NCI-H82 (cell line): ENCODE data around the gene TFEB.
A peak's percentile ranks its signal among the peaks of the same experiment; 100 is the strongest.

Source experiments
- DNase-seq: peaks from one replicate; lab custom pipeline; 2025; lab: John Stamatoyannopoulos, UW

TFEB gene

DNA sequence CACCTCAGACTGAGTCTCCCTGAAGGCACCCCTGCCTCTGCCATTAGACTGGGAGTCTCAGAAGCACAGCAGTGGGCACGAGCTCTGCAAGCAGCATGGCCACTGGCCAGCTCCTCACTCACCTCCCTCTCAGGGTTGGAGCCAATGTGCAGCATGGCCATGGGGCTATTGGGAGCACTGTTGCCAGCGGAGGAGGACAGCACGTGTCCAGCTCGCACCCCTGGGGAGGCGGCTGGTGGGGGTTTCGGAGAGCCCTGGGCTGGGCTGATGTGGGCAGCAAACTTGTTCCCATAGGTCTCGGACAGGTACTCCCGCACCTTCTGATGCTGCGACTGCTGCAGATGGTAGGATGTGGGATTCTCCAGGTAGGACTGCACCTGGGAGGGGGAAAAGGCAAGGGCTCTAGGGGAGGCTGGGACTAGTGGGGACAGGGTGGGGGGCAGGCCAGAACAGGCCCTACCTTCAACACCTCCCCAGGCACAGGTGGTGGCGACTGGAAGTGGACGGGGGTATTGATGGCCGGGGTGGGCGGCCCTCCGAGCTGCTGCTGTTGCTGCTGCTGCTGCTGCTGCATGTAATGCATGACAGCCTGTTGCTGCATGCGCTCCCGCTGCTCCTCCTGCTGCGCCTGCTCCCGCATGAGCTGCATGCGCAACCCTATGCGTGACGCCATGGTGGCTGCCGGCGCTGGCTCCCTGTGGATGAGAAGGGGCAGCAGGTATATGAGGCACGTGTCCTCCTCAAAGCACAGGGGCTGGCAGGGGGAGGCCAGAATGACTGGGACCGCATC lies 44.7 kb downstream of the TFEB start:
- DNase-seq = no peak

DNA sequence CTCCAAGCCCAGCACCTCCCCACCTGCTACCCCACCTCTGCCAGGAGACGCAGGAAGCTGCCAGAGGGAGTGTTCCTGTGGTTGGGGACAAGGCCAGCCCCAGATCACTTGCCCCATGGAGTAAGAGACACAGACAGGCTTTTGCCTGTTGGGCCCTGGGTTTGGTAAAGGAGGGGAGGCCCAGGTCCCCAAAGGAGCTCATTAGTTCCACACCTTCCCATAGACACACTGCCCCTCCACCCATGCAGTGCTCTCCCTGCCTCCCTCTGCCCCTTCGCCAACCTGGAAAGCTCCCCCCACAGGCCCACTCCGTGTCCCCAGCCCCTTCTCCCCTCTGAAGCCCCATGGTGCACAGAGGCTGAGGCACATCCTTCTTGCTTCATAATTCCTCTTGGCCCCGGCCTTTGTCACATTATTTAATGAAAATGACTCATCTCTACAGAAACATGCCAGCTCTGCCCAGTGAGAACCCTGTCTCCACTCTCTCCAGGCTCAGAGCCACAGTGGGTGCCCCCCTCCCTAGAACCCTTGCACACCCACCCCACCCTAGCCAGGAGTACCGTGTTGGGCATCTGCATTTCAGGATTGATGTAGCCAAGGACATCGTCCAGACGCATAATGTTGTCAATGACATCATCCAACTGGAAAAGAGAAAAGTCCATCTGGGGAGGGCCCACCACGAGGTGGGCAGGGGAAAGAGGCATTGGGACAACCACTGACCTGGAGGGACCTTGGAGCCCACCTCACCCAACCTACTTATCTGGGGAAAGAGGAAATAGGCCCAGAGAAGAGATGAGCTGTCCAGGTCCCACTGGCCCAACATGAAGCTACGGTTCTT lies 46.0 kb downstream of the TFEB start:
- DNase-seq = no peak

DNA sequence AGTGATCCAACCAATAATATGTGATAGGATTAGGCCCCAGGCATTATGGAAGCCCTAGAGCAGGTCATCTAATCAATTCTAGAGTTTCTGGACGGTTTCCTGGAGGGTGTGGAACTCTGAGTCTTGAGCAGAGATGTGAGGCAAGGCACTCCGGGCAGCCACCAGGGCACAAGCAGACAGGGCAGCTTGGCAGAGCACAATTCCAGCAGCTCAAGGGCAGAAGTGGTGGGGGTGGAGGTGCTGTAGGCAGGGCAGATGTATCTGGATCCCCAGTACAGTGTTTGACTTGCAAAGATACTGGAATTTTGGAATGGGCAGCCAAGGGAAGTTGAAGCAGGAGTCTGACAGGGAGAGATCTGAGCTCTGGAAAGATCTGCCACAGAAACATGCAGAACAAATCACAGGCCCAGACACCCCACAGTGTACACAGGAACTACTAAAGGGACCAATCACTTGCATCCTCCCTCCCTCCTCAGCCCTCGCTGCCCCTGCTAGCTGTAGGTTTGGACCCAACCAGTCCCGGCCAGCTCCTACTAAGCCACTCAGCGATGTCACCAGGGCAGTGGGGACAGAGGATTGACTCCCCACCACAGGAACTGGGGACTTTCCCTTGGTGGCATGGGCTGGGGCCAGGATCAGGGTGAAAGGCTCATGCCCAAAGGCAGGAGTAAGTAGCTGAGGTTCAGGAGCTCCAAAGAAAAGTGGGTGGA lies 47.0 kb downstream of the TFEB start:
- no peak for DNase-seq

DNA sequence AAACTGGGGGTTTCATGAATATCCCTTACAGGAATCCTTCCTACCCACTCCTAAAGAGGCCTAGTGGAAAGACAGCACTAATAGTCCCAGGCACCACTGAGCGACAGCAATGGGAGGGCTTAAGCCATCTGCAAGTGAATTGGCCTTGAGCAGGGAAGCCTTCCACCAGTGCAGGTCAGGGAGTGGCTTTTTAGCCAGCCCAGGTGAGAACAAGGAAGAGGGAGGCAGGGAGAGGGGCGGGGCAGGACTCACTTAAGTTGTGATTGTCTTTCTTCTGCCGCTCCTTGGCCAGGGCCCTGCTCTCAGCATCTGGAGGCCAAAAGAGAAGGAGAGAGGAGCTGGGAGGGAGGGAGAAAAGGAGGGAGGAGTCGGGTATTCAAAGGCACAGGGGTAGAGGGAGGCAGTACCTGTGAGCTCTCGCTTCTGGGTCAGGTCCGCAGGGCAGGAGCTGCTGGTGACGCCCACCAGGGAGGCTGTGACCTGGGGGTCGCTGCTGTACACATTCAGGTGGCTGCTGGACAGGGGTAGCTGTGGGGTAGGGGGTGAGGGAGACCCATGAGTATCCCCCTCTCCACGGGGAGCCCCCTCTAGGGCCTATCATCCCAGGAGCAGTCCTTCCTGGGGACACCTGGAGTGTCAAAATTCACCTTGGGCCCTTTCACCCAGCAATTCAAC lies 47.8 kb downstream of the TFEB start:
- DNase-seq = no peak

GRCh38 chr6:41685641-41686380 lies 49.6 kb downstream of the TFEB start:
- no peak for DNase-seq

DNA sequence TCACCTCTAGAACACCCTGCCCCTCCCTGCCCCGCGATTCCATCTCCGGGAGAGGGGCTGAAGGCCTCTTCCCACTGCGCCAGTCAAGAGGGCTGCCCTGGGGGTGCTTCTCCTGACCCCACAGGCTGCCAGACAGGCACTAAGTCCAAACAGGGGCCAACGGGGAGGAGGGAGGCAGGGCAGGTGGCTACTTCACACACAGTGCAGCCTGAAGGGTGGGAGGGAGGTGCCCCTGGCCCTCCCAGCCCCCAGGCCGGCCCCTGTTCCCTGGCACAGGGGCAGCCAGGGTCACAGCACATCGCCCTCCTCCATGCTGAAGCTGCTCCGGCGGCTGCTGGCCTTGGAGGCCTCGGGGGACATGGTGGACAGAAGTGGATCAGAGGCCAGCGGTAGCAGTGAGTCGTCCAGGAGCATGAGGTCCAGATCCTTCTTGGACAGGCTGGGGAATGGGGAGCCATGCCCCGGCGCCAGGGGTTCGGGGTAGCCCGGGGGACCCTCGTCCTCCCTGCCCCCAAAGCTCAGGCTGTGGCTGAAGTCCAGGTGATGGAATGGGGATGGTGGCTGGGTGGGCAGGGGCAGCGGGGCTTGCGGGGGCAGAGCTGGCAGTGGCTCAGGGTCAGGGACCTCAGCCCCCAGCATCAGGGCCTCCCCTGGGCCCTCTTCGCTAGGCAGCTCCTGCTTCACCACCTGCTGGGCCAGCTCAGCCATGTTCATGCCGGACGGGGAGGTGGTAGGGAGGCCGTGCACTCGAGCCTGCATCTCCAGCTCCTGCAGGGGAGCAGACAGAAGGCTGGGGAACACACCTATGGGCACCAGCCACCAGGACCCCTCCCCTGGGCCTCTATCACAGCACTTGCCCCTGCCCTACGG lies 50.9 kb downstream of the TFEB start:
- DNase-seq = no peak

DNA sequence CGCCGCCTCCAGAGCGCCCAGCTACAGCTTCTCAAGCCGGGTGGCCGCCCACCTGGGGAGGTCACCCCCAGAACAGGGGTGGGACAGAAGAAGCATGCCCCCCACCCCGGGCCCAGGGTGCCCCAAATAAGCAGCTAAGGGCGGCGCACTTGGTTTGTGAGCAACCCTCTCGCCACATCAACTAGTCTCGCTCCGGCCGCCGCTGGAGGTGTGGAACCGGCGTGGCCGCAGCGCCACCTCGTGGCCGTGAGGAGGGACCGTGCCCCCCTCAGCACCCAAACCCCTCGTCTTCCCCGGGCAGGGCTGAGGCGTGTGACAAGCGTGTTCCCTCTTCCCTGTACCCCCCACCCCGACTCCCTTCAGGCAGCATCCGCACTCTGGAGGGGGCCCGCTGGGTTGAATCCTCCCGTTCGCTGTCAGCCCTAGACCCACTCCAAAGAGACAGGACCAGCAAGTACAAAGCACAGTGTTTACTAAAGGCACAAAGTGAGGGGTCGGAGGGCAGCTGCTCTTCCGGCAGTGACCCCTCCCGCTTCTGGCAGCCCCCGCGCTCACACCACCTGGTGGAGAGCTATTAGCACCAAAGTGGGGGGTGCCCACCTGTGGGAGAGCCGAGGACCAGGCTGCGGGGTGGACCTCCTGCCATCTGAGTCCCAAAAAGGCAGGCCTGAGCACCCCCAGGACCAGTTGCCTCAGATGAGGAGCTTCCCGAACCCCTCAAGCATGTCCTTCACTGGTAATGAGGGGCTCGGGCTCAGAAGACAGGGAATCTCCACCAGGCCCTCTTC lies 51.7 kb downstream of the TFEB start:
- peak; percentile 85 for DNase-seq

- DNase-seq = no peak
Observed at GRCh38 chr6:41683273-41683522, 52.2 kb downstream of the TFEB start.

DNA sequence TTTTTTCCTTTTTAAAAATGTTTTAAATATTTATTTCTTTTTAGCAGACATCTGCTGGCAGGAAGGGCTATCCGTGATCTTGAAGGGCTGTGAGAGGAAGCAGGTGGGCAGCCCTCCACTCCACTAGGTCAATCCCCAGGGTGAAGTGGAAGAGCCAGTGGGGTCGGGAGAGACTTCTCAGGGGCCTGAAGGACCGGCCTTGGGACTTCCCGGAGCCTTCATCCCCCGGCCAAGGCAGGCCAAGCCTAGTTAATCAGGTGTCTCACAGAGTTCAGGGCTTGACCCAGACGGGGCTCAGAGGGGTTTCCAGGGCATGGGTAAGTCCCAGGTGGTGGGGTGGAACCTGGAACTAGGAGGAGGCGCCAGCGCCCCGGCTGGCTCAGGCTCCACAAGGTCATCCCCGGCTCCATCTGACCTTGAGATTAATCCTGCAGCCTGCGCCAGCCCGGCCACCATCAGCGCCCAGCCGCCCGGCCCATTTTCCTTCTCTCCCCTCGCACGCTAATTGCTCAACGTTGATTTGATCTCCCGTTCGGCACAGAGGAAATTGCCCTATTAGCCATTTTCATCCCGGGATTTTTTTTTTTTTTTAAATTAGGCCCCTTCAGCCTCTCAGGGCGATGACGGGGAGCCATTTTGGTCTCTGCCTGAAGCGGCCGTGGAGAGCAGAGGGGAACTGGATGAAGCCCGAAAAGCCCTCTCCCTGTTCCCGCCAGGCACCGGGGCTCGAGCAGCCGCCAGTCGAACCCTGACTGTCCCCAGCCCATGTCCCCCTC lies 52.7 kb downstream of the TFEB start:
- no peak for DNase-seq

DNA sequence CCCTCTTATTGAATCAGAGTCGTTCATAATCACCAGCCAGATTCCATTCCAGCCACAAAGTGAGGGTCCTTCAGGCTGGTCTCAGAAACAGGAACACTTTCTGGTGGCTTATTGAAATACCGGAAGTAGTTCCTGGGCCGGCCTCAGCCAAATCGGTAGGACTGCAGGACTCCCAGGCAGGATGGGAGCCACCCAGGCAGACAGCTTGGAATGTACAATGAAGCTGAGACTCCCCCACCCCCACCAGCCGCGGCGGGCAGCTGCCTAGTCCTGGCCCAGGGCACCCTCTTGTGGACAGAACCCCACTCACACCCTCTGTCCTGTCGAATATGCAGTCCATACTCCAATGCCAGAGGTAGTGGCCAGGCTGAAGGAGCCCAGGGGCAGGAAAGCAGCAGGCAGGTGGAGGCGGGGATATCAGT lies 53.3 kb downstream of the TFEB start:
- DNase-seq = peak; percentile 96

DNA sequence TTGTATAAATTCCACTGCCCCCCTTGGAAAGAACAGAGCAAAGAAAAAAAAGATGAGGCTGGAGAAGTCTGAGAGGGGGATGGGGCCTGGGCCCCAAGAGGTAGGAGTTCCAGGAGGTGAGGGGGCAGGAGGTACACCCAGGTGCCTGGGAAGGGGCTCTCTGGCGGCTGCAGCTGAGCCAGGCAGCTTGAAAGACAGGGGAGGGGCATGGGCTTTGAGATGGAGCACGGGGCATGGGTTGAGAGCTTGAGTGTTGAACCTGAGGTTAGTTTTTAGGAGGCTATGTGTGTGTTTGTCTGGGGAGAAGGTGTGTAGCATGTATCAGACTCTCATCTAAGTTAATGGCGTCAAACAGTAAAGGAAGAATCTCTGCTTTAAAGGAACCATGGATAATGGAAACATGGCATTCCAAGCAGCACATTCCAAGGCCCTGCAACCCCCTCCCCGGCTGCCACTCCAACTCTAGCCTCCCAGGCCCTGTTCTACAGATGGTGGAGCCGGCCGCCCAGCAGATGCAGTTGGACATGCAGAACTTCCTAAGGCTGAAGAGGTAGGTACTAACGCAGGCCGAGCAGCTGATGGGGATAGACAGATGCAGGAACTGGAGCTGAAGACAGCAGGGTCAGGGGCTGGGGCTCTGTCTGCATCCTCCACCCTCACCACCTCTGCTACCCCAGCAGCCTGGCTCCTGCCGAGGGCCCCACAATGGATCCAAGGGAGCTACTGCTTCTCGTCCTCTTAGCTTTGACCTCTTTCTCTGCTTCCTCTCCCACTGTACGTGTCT lies 55.0 kb downstream of the TFEB start:
- no peak for DNase-seq

GRCh38 chr6:41679696-41680095 lies 55.7 kb downstream of the TFEB start:
- no peak for DNase-seq

GRCh38 chr6:41678511-41679084 lies 56.8 kb downstream of the TFEB start:
- DNase-seq = no peak

- DNase-seq = no peak
Observed at GRCh38 chr6:41677124-41677921, 58.1 kb downstream of the TFEB start.

- no peak for DNase-seq
Observed at GRCh38 chr6:41676431-41676830, 59.0 kb downstream of the TFEB start.

DNA sequence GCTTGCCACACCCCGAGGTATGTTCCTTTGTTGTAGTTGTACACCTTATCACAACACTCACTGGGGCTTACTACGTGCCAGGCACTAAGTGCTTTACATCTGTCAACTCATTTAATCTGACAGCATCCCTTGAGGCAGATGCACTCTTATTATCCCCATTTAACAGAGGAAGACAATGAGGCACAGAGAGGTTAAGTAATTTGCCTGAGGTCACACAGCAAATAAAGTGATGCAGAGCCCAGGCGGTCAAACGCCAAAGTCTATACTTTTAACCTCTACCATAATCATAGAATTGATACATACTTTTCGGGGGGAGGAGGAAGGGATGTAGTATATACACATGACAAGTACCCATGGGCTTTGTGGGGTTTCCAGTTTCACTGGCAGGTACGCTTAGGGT lies 59.4 kb downstream of the TFEB start:
- DNase-seq = no peak

DNA sequence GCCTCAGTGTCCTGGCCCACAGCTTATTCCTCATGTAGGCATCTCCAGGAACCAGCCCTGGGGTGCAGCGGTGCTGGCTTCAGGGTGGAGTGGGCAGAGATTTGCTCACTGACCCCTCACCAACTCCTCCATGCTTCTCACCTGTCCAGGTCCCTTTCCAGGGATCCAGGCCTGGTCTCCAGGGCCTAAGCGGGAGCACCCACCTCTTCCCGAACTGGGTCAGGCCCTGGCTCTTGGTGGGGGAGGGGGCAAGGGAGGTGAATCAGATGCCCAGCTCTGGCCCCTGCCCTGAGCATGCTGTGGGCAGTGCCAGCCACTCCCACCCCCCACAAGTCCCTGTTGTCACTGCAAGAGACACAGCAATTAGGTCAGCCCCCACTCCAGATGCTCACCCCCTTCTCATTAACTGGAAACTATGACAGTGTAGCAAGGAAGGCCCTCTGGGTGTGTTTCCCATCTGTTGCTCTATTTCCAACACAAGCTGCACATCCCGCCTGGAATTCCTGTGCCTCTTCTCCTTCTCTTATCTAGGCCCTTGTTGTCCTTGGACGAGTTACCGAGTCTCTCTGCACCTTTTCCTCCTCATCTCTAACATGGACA lies 60.1 kb downstream of the TFEB start:
- DNase-seq = peak; percentile 97
